ENCODE results near the gene RAB40A. TPM values are rescaled to one million over a fixed set of nuclear protein-coding genes. Genes with fewer than 3 reads are reported as not detected.

RAB40A gene
- total and polyA plus RNA-seq, 9 of the 15 experiments (the other 6 are each of a cell fraction or from before 2014, with no cell fraction given) = 0.07 to 0.15 (median 0.10) TPM; not detected in 3

DNA sequence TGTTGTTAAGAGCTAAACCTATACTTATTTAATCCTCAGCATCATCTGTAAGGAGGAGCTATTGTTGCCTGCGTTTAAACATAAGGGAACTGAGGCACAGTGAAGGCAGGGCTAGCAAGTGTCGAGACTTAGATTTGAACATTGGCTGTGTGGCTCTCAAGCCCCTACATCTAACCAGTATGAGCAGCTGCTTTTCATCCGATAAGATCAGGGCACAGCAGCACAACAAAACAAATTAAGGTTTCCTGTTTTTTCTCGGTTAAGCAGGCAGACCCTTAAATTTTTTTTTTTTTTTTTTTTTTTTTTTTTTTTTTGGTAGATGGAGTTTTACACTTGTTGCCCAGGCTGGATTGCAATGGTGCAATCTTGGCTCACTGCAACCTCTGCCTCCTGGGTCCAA, 35.6 kb downstream of the RAB40A start:
- H3K27ac ChIP-seq (ENCODE audit: extremely low read depth, low read depth, low read length) = no peak overlapping the region
- no peak for FAIRE-seq
- TF ChIP-seq EHMT2 (IDR thresholded peaks at IDR 0.05) = no peak
- no peak for TF ChIP-seq GTF2E2 (tag; IDR thresholded peaks at IDR 0.05)
- TF ChIP-seq, protein P1, sequence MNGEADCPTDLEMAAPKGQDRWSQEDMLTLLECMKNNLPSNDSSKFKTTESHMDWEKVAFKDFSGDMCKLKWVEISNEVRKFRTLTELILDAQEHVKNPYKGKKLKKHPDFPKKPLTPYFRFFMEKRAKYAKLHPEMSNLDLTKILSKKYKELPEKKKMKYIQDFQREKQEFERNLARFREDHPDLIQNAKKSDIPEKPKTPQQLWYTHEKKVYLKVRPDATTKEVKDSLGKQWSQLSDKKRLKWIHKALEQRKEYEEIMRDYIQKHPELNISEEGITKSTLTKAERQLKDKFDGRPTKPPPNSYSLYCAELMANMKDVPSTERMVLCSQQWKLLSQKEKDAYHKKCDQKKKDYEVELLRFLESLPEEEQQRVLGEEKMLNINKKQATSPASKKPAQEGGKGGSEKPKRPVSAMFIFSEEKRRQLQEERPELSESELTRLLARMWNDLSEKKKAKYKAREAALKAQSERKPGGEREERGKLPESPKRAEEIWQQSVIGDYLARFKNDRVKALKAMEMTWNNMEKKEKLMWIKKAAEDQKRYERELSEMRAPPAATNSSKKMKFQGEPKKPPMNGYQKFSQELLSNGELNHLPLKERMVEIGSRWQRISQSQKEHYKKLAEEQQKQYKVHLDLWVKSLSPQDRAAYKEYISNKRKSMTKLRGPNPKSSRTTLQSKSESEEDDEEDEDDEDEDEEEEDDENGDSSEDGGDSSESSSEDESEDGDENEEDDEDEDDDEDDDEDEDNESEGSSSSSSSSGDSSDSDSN (IDR thresholded peaks at IDR 0.05; ENCODE audit: borderline replicate concordance in 1 of 2, low read depth in 2 of 2, low read length in 2 of 2) = no peak
- TF ChIP-seq ZNF282 (CRISPR knock-in tag; IDR thresholded peaks at IDR 0.05) = no peak
- TF ChIP-seq, protein P2, sequence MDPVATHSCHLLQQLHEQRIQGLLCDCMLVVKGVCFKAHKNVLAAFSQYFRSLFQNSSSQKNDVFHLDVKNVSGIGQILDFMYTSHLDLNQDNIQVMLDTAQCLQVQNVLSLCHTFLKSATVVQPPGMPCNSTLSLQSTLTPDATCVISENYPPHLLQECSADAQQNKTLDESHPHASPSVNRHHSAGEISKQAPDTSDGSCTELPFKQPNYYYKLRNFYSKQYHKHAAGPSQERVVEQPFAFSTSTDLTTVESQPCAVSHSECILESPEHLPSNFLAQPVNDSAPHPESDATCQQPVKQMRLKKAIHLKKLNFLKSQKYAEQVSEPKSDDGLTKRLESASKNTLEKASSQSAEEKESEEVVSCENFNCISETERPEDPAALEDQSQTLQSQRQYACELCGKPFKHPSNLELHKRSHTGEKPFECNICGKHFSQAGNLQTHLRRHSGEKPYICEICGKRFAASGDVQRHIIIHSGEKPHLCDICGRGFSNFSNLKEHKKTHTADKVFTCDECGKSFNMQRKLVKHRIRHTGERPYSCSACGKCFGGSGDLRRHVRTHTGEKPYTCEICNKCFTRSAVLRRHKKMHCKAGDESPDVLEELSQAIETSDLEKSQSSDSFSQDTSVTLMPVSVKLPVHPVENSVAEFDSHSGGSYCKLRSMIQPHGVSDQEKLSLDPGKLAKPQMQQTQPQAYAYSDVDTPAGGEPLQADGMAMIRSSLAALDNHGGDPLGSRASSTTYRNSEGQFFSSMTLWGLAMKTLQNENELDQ (CRISPR knock-in tag; IDR thresholded peaks at IDR 0.05; ENCODE audit: borderline replicate concordance) = no peak
- no peak for TF ChIP-seq NUFIP1 (IDR thresholded peaks at IDR 0.05; ENCODE audit: partially characterized antibody)
- TF ChIP-seq SMAD3 (CRISPR knock-in tag; conservative IDR thresholded peaks at IDR 0.05) = no peak
- no peak for TF ChIP-seq ETV6 (IDR thresholded peaks at IDR 0.05; ENCODE audit: borderline replicate concordance in 1 of 2, low read depth in 2 of 2, low read length in 1 of 2)
- TF ChIP-seq ETV6 (CRISPR knock-in tag; IDR thresholded peaks at IDR 0.05; ENCODE audit: borderline replicate concordance) = no peak
- TF ChIP-seq, protein P3, sequence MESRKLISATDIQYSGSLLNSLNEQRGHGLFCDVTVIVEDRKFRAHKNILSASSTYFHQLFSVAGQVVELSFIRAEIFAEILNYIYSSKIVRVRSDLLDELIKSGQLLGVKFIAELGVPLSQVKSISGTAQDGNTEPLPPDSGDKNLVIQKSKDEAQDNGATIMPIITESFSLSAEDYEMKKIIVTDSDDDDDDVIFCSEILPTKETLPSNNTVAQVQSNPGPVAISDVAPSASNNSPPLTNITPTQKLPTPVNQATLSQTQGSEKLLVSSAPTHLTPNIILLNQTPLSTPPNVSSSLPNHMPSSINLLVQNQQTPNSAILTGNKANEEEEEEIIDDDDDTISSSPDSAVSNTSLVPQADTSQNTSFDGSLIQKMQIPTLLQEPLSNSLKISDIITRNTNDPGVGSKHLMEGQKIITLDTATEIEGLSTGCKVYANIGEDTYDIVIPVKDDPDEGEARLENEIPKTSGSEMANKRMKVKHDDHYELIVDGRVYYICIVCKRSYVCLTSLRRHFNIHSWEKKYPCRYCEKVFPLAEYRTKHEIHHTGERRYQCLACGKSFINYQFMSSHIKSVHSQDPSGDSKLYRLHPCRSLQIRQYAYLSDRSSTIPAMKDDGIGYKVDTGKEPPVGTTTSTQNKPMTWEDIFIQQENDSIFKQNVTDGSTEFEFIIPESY (CRISPR knock-in tag; IDR thresholded peaks at IDR 0.05) = no peak
- TF ChIP-seq, protein P4, sequence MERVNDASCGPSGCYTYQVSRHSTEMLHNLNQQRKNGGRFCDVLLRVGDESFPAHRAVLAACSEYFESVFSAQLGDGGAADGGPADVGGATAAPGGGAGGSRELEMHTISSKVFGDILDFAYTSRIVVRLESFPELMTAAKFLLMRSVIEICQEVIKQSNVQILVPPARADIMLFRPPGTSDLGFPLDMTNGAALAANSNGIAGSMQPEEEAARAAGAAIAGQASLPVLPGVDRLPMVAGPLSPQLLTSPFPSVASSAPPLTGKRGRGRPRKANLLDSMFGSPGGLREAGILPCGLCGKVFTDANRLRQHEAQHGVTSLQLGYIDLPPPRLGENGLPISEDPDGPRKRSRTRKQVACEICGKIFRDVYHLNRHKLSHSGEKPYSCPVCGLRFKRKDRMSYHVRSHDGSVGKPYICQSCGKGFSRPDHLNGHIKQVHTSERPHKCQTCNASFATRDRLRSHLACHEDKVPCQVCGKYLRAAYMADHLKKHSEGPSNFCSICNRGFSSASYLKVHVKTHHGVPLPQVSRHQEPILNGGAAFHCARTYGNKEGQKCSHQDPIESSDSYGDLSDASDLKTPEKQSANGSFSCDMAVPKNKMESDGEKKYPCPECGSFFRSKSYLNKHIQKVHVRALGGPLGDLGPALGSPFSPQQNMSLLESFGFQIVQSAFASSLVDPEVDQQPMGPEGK (CRISPR knock-in tag; IDR thresholded peaks at IDR 0.05; ENCODE audit: borderline replicate concordance) = no peak
- no peak for TF ChIP-seq ZNF124 (CRISPR knock-in tag; IDR thresholded peaks at IDR 0.05)
- TF ChIP-seq ARHGAP35 (IDR thresholded peaks at IDR 0.05; ENCODE audit: partially characterized antibody) = no peak
- no peak for TF ChIP-seq BMI1 (IDR thresholded peaks at IDR 0.05; ENCODE audit: low read length)
- no peak for TF ChIP-seq ZNF668 (CRISPR knock-in tag; IDR thresholded peaks at IDR 0.05)
- no peak for TF ChIP-seq HOXB6 (CRISPR knock-in tag; IDR thresholded peaks at IDR 0.05; ENCODE audit: borderline replicate concordance)

More for the DNA sequence above, 35.6 kb downstream of the RAB40A start:
- Histone ChIP-seq H3K9ac (ENCODE audit: insufficient read depth in 1 of 2, low read depth in 2 of 2, low read length in 2 of 2) (no peak overlapping the region), H3K79me2 (ENCODE audit: control insufficient read depth, insufficient read depth, low read length) (no peaks in the 10 kb centered on the region), H3K4me3 (no peak overlapping the region), H3K4me2 (ENCODE audit: insufficient read depth, low read length) (no peak overlapping the region), H4K20me1 (replicated peaks; ENCODE audit: control insufficient read depth, insufficient read depth, low read length) (no peaks in the 10 kb centered on the region), H2AFZ (ENCODE audit: low read depth, low read length) (no peak overlapping the region), H3K4me1 (replicated peaks in 1 of 2; ENCODE audit: control insufficient read depth in 2 of 2, insufficient read depth in 2 of 2, low read length in 2 of 2) (no peaks in the 10 kb centered on the region), H3K27me3 (ENCODE audit: control insufficient read depth in 2 of 2, insufficient read depth in 2 of 2, low read length in 2 of 2) (no peaks in the 10 kb centered on the region), H3K36me3 (ENCODE audit: control insufficient read depth, insufficient read depth, low read length) (no peaks in the 10 kb centered on the region), H3K9me1 (ENCODE audit: control insufficient read depth, insufficient read depth, low read length) (no peaks in the 10 kb centered on the region), H3K9me3 (replicated peaks; ENCODE audit: control insufficient read depth, insufficient read depth, low read depth, low read length) (no peaks in the 10 kb centered on the region)
- ChIA-PET POLR2A (no interaction called here), CTCF (ENCODE audit: low intra/inter-chr PET ratio) (no interaction called here)
- intact Hi-C loops (cut with micrococcal nuclease) = no loop called here
- no peak for ATAC-seq
- in situ Hi-C loops (cut with MboI) = no loop called here
- 30% methylated on average over 3 of the region's 4 CpGs for WGBS (ENCODE audit: insufficient coverage, low coverage, missing lambda C conversion rate)
- BruUV-seq (replicated peaks) = no TSS peak
- no peak for DNase-seq (ENCODE audit: extremely low read depth in 1 of 4, low spot score in 3 of 4)

Data from K562 (cell line).